HFF-Myc (cell line): ENCODE results near the gene SGCA.
A peak's percentile ranks its signal among the peaks of the same experiment; 100 is the strongest.

Experiments
- DNase-seq: peaks from one replicate; pipeline ENCODE4 v3.0.0-alpha.2; 2011; ENCODE audit warnings: low read depth; ENCODE audit errors: extremely low read depth
- H3K4me3 ChIP-seq: replicated peaks from 2 replicates; pipeline ENCODE4 v1.5.1; 2011; ENCODE audit warnings: low read depth, mild to moderate bottlenecking, control low read depth, low read length
- CTCF ChIP-seq: IDR thresholded peaks from 2 replicates; pipeline ENCODE4 v1.5.1; 2012; ENCODE audit warnings: mild to moderate bottlenecking, low read depth, low read length, control low read depth; ENCODE audit errors: missing control alignments

SGCA gene

GRCh38 chr17:50165867-50166517, at the start of gene SGCA:
TSS of gene SGCA (plus strand) at chr17:50166005. CDS start at chr17:50166041, 36 bp downstream.
- DNase-seq = no peak
- no peak within 1 kb of the TSS for H3K4me3 ChIP-seq
- no peak for TF ChIP-seq CTCF

GRCh38 chr17:50117202-50118051, 48.4 kb upstream of the SGCA start:
- TF ChIP-seq CTCF = peak; percentile 63
- DNase-seq = no peak

GRCh38 chr17:50118076-50118827, 47.6 kb upstream of the SGCA start:
- no peak for DNase-seq
- TF ChIP-seq CTCF = no peak
- H3K4me3 ChIP-seq = no peak overlapping the region

More at GRCh38 chr17:50117202-50118051, 48.4 kb upstream of the SGCA start:
- H3K4me3 ChIP-seq = no peak overlapping the region

- no peak overlapping the region for H3K4me3 ChIP-seq
- TF ChIP-seq CTCF = no peak
- no peak for DNase-seq
Measured at GRCh38 chr17:50118828-50119218, 47.0 kb upstream of the SGCA start.

GRCh38 chr17:50120475-50121253, 45.1 kb upstream of the SGCA start:
- no peak for TF ChIP-seq CTCF
- no peak for DNase-seq
- no peak overlapping the region for H3K4me3 ChIP-seq

- no peak for DNase-seq
- no peak for TF ChIP-seq CTCF
- no peak overlapping the region for H3K4me3 ChIP-seq
Measured at GRCh38 chr17:50122945-50123344, 42.9 kb upstream of the SGCA start.
